HG02623 (cell line): ENCODE measurements around the gene NECTIN2.
"Not testable (repeated sequence)": the region's sequence is repeated elsewhere in the genome, so short reads cannot be mapped to it uniquely, and the experiment has no call there.

Source experiments
- ATAC-seq: cut with Tn5 transposase; IDR thresholded peaks from one replicate; pipeline ENCODE4 v1.9.1; 2021; ENCODE audit warnings: moderate library complexity; ENCODE audit not compliant: unreplicated experiment

The NECTIN2 gene

GRCh38 chr19:44848812-44849447 is 2.8 kb downstream of the NECTIN2 start:
- ATAC-seq, result no peak

- ATAC-seq, result no peak
Observed at GRCh38 chr19:44850641-44851109, 4.6 kb downstream of the NECTIN2 start.

GRCh38 chr19:44851427-44851826 is 5.3 kb downstream of the NECTIN2 start:
- ATAC-seq, result no peak

- ATAC-seq, result no peak
Observed at GRCh38 chr19:44855606-44856005, 9.5 kb downstream of the NECTIN2 start.

- no peak for ATAC-seq
Observed at GRCh38 chr19:44856421-44857083, 10.5 kb downstream of the NECTIN2 start.

GRCh38 chr19:44857837-44858236 is 11.7 kb downstream of the NECTIN2 start:
- no peak for ATAC-seq

GRCh38 chr19:44861576-44861975 is 15.5 kb downstream of the NECTIN2 start:
- not testable (repeated sequence) for ATAC-seq

GRCh38 chr19:44863990-44864389 is 17.9 kb downstream of the NECTIN2 start:
- ATAC-seq, result no peak

GRCh38 chr19:44865196-44865767 is 19.2 kb downstream of the NECTIN2 start:
- no peak for ATAC-seq

GRCh38 chr19:44866664-44867063 is 20.6 kb downstream of the NECTIN2 start:
- no peak for ATAC-seq

GRCh38 chr19:44867578-44867977 is 21.5 kb downstream of the NECTIN2 start:
- ATAC-seq, result no peak

- ATAC-seq, result no peak
Observed at GRCh38 chr19:44869733-44870470, 23.8 kb downstream of the NECTIN2 start.

GRCh38 chr19:44871809-44872208 is 25.7 kb downstream of the NECTIN2 start:
- ATAC-seq, result no peak

- ATAC-seq, result no peak
Observed at GRCh38 chr19:44872661-44873060, 26.6 kb downstream of the NECTIN2 start.

GRCh38 chr19:44874317-44874716 is 28.2 kb downstream of the NECTIN2 start:
- ATAC-seq, result no peak

- no peak for ATAC-seq
Observed at GRCh38 chr19:44875666-44876451, 29.8 kb downstream of the NECTIN2 start.

- ATAC-seq, result no peak
Observed at GRCh38 chr19:44876930-44877535, 30.9 kb downstream of the NECTIN2 start.

GRCh38 chr19:44878120-44878865 is 32.2 kb downstream of the NECTIN2 start:
- no peak for ATAC-seq

GRCh38 chr19:44879309-44880065 is 33.4 kb downstream of the NECTIN2 start:
- ATAC-seq, result no peak
